ENCODE results near the gene PDE4DIP.
"Not testable (repeated sequence)": the region's sequence is repeated elsewhere in the genome, so short reads cannot be mapped to it uniquely, and the experiment has no call there.

The PDE4DIP gene

DNA sequence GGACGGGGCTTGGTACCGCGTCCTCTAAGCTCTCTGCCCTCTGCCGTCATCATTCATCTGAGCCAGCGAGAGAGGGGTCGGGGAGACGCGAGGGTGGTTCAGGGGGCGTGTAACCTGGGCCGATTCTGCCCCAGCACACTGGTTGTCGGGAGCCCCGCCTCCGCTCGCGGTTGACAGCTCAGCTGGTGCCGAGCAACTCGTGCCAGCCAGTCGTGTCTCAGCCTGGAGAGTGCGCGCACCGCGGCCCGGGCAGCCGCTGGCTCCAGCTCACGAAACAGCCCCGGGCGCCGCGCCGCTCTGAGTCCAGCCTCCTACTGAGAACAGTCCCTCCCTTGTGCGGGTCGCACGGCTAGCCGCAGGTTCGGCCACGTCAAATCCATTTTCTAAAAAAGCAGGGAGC, at the start of gene PDE4DIP:
PDE4DIP (plus strand) TSS at position 209 of the 400 bp plus-strand sequence. CDS start 347 bp downstream, outside the sequence.
- peak; percentile 1 to 18 for DNase-seq (ENCODE audit: extremely low read depth in 1 of 2, low read depth in 1 of 2)

DNA sequence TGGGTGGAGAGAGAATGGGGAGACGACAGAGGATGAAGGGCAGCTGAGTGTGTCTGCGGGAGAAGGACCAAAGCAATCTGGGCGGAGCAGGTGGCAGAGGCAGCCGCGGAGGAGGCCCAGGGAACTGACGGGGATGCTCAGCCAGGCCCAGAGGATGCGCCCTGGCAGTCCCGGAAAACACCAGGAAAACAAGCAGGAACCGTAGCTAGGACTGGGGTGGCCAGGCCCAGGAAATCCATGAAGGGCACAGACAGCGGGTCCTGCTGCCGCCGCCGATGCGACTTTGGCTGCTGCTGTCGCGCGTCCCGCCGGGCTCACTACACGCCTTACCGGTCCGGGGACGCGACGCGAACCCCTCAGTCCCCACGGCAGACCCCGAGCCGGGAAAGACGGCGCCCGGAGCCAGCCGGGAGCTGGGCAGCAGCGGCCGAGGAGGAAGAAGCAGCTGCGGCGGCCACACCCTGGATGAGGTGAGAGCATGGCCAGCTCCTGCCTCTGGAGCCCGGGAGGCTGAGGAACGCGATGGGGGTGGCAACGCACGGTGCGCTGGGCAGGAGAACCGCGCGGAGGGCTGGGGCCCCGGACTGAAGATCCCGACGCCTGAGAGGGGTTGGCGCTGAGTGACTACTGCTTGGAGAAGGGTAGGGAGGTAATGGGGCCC, 35.8 kb upstream of the PDE4DIP start:
- not testable (repeated sequence) for DNase-seq (ENCODE audit: extremely low read depth in 1 of 2, low read depth in 1 of 2)

GRCh38 chr1:148808929-148809283, 35.3 kb upstream of the PDE4DIP start:
- DNase-seq (ENCODE audit: extremely low read depth in 1 of 2, low read depth in 1 of 2): not testable (repeated sequence)

- not testable (repeated sequence) for DNase-seq (ENCODE audit: extremely low read depth in 1 of 2, low read depth in 1 of 2)
These were observed 22.0 kb upstream of the PDE4DIP start for GRCh38 chr1:148822180-148822579.

DNA sequence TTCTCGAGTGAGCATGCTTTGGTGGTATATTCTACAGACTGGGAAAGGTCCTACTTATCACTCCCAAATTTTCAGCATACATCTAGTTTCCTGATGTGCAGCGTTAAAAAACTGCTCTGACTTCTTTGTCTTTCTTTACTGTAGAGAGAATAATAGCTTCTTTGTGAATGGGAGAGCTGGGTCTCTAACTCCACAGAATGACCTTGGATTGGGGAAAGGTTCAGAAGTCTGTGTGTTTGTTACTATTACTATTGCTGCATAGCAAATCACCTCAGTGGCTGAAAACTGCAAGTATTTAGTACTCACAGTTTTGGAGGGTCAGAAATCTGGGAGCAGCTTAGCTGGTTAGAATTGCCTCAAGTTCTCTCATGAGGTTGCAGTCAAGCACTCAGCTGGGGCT, 20.4 kb upstream of the PDE4DIP start:
- not testable (repeated sequence) for DNase-seq (ENCODE audit: extremely low read depth in 1 of 2, low read depth in 1 of 2)

GRCh38 chr1:148825029-148825428, 19.2 kb upstream of the PDE4DIP start:
- DNase-seq (ENCODE audit: extremely low read depth in 1 of 2, low read depth in 1 of 2): not testable (repeated sequence)

DNA sequence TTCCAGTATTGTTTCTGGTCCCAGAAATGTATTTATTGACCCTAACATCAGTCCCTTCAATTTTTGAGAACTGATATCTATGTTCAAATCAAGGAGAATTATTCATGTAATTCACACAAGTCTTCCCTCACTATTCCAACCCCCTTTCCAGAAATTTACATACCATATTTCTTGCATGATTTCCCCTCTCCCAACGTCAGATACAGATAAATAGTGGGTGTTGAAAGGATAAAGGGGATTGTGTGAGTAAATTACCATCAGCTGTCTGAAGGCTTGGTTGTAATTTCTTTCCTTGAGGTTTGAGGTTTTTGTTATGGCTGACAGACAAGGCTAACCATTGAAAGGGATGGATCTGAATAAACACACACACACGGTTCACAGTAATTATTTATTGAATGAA, 15.7 kb upstream of the PDE4DIP start:
- not testable (repeated sequence) for DNase-seq (ENCODE audit: extremely low read depth in 1 of 2, low read depth in 1 of 2)

GRCh38 chr1:148828962-148829361, 15.3 kb upstream of the PDE4DIP start:
- not testable (repeated sequence) for DNase-seq (ENCODE audit: extremely low read depth in 1 of 2, low read depth in 1 of 2)

DNA sequence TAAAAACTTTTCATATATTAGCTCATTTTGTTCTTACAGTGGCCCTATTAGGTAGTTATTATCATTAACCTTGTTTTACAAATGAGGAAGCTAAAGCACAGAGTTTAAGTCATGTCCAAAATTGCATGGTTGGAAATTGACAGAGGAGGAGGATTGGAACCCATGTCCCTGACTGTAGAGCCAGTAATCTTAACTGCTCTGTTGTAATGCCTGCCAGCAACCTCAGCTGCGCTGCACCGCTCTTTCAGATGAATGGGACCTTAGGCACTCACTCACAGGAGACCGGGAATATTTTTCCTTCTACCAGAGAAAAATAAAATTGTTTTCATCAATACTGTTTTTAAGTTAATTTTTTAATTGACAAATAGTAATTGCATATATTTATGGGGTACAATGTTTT, 14.9 kb upstream of the PDE4DIP start:
- not testable (repeated sequence) for DNase-seq (ENCODE audit: extremely low read depth in 1 of 2, low read depth in 1 of 2)

GRCh38 chr1:148841262-148841661, 3.0 kb upstream of the PDE4DIP start:
- DNase-seq (ENCODE audit: extremely low read depth in 1 of 2, low read depth in 1 of 2): not testable (repeated sequence)

DNA sequence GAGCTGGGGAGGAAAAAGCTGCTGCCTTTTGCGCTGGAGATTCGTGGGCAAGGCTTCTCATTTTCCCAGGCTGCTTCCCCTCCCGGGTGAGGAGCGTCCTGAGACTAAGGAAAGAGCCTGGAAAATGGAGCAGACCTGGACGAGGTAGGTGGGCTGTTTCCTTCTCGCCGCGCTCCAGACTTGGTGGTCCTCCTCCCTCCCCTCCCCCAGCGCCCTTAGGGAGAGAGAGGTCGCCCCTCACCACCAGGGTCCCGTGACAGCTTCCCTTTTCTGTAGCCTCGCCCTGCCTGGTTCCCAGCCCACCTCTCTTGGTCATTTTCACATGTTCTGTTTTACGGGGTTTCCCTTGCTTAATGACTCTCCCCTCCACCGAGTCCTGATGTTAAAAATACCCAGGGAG, 423 bp downstream of the PDE4DIP start:
- DNase-seq (ENCODE audit: extremely low read depth in 1 of 2, low read depth in 1 of 2): not testable (repeated sequence)

- DNase-seq (ENCODE audit: extremely low read depth in 1 of 2, low read depth in 1 of 2): not testable (repeated sequence)
These were observed 840 bp downstream of the PDE4DIP start for GRCh38 chr1:148845068-148845467.

GRCh38 chr1:148850347-148850746, 6.1 kb downstream of the PDE4DIP start:
- not testable (repeated sequence) for DNase-seq (ENCODE audit: extremely low read depth in 1 of 2, low read depth in 1 of 2)

- not testable (repeated sequence) for DNase-seq (ENCODE audit: extremely low read depth in 1 of 2, low read depth in 1 of 2)
These were observed 6.6 kb downstream of the PDE4DIP start for GRCh38 chr1:148850840-148851239.

- DNase-seq (ENCODE audit: extremely low read depth in 1 of 2, low read depth in 1 of 2): not testable (repeated sequence)
These were observed 7.5 kb downstream of the PDE4DIP start for GRCh38 chr1:148851684-148852083.

- DNase-seq (ENCODE audit: extremely low read depth in 1 of 2, low read depth in 1 of 2): not testable (repeated sequence)
These were observed 9.1 kb downstream of the PDE4DIP start for GRCh38 chr1:148853363-148853762.

- not testable (repeated sequence) for DNase-seq (ENCODE audit: extremely low read depth in 1 of 2, low read depth in 1 of 2)
These were observed 9.8 kb downstream of the PDE4DIP start for GRCh38 chr1:148854063-148854462.

DNA sequence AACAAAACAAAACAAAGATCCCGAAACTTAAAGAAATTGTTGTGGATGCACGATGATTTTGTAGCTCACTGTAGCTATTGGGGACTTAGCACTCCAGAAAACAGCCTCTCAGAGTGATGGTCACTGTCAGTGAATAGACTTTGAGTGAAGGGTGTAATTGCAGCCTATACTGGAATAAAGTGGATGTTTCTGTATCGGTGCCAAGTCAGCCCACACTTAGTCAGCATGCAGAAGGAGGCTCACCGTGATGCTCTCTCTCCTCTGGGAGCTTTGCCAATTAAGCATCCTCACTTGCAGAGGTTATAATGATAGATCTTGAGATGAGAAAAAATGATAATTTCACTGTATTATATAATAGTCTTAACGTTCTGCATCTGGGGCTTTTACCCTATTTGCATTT, 11.1 kb downstream of the PDE4DIP start:
- not testable (repeated sequence) for DNase-seq (ENCODE audit: extremely low read depth in 1 of 2, low read depth in 1 of 2)

DNA sequence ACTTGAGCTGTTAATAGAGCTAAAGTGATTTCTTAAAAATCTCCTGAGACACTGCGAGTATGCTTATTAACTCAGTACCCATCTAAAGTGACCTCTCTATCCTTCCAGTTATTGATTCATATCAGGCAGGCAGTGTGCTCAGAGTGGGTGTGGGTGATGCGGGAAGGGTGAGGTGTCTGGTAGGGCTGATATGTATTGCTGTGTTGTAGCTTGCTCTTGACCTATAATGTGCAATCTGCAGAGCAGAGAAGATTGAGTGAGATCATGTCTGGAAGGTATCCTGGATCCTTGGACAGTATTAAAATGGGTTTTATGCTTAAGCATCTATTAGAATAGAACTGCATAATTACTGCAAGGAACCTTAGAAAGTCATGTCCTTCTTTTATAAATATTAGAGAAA, 15.8 kb downstream of the PDE4DIP start:
- DNase-seq (ENCODE audit: extremely low read depth in 1 of 2, low read depth in 1 of 2): not testable (repeated sequence)

DNA sequence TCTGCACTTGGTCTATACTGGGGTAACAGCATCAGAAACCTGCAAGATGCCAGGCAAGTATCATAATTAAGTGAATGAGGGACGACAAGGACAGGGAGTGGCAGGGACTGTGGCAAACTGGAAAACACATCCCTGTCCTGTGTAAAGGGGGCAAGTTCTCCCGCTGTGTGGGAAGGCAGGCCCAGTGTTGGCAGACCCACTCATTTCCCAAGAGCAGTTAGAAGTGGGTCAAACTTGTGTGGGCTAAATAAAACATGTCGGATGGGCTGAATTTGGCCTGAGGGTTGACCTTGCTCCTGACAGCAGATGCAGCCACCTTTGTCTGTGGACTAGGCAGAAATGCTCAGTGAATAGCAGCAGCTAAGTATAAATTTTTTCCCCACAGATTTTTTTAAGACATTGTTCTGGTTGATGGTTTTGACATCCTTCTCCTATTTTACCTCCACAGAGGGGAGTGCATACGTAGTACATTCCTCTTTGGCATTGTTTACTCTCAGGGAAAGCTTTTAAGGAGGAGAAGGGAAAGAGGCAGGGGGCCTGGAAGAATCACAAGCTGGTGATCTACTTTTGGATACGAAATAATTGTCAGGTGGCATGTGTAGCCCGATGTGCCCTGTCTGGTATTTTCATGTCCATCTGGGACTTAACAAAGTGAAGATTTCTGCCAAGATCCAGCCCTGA, 16.5 kb downstream of the PDE4DIP start:
- DNase-seq (ENCODE audit: extremely low read depth in 1 of 2, low read depth in 1 of 2): not testable (repeated sequence)

GRCh38 chr1:148862590-148862989, 18.4 kb downstream of the PDE4DIP start:
- DNase-seq (ENCODE audit: extremely low read depth in 1 of 2, low read depth in 1 of 2): not testable (repeated sequence)

GRCh38 chr1:148868924-148869633, 24.9 kb downstream of the PDE4DIP start:
- DNase-seq (ENCODE audit: extremely low read depth in 1 of 2, low read depth in 1 of 2): not testable (repeated sequence)

Data from activated CD8-positive, alpha-beta memory T cell treated with anti-CD3 and anti-CD28 coated beads for 1 hour (primary cell).